ENCODE measurements around the gene SLC1A7. TPM values are rescaled to one million over a fixed set of nuclear protein-coding genes. Genes with fewer than 3 reads are reported as not detected.

The SLC1A7 gene
- total RNA-seq, 1 experiment from 2014 or later = not detected

GRCh38 chr1:53162621-53163020, 20.2 kb upstream of the SLC1A7 start:
- Histone ChIP-seq H3K27ac (ENCODE audit: low read depth, low read length) (no peak overlapping the region), H3K79me2 (ENCODE audit: insufficient read depth, low read length) (no peaks in the 10 kb centered on the region), H3K4me2 (ENCODE audit: low read length) (no peak overlapping the region), H3K9me3 (ENCODE audit: control insufficient read depth in 1 of 2, insufficient read depth in 1 of 2, low read depth in 1 of 2, low read length in 2 of 2) (no peaks in the 10 kb centered on the region), H3K27me3 (ENCODE audit: insufficient read depth, low read length) (no peaks in the 10 kb centered on the region), H3K36me3 (ENCODE audit: control insufficient read depth in 1 of 2, insufficient read depth in 2 of 2, low read length in 2 of 2) (no peaks in the 10 kb centered on the region), H4K20me1 (ENCODE audit: insufficient read depth) (no peaks in the 10 kb centered on the region), H2AFZ (ENCODE audit: low read depth, low read length, poor library complexity, severe bottlenecking) (no peak overlapping the region), H3K4me1 (ENCODE audit: control insufficient read depth in 1 of 2, insufficient read depth in 2 of 2, low read length in 2 of 2) (no peaks in the 10 kb centered on the region), H3K9me2 (ENCODE audit: insufficient read depth) (no peaks in the 10 kb centered on the region), H3K4me3 (replicated peaks in 1 of 2; ENCODE audit: low read depth in 1 of 2, low read length in 2 of 2) (no peak overlapping the region), H3K9ac (ENCODE audit: low read length) (no peak overlapping the region)
- TF ChIP-seq POLR2AphosphoS5 (IDR thresholded peaks at IDR 0.05; ENCODE audit: low read depth, low read length) = no peak
- BruUV-seq (replicated peaks) = no TSS peak
- POLR2A ChIA-PET = no interaction called here
- CTCF ChIA-PET = no interaction called here
- no peak for DNase-seq (ENCODE audit: low read depth, low spot score)
- RAD21 ChIA-PET (ENCODE audit: low non-redundant PET in 1 of 2, low total read pairs in 2 of 2, uncharacterized antibody in 2 of 2, unreplicated experiment in 2 of 2) = no interaction called here
- intact Hi-C loops (cut with micrococcal nuclease) = no loop called here
- no peak for ATAC-seq

- ChIA-PET POLR2A (no interaction called here), CTCF (no interaction called here), RAD21 (ENCODE audit: low non-redundant PET in 1 of 2, low total read pairs in 2 of 2, uncharacterized antibody in 2 of 2, unreplicated experiment in 2 of 2) (no interaction called here)
- DNase-seq (ENCODE audit: low read depth, low spot score) = no peak
- no peak for ATAC-seq
- no peak overlapping the region for H3K9ac ChIP-seq (ENCODE audit: low read length)
- H3K4me2 ChIP-seq (ENCODE audit: low read length) = no peak overlapping the region
- H3K9me3 ChIP-seq (ENCODE audit: control insufficient read depth in 1 of 2, insufficient read depth in 1 of 2, low read depth in 1 of 2, low read length in 2 of 2) = no peaks in the 10 kb centered on the region
- no peaks in the 10 kb centered on the region for H3K27me3 ChIP-seq (ENCODE audit: insufficient read depth, low read length)
- no peak overlapping the region for H3K27ac ChIP-seq (ENCODE audit: low read depth, low read length)
- H3K9me2 ChIP-seq (ENCODE audit: insufficient read depth) = no peaks in the 10 kb centered on the region
- no TSS peak for BruUV-seq (replicated peaks)
- no peaks in the 10 kb centered on the region for H3K36me3 ChIP-seq (ENCODE audit: control insufficient read depth in 1 of 2, insufficient read depth in 2 of 2, low read length in 2 of 2)
- no peaks in the 10 kb centered on the region for H3K4me1 ChIP-seq (ENCODE audit: control insufficient read depth in 1 of 2, insufficient read depth in 2 of 2, low read length in 2 of 2)
- H3K4me3 ChIP-seq (replicated peaks in 1 of 2; ENCODE audit: low read depth in 1 of 2, low read length in 2 of 2) = no peak overlapping the region
- H2AFZ ChIP-seq (ENCODE audit: low read depth, low read length, poor library complexity, severe bottlenecking) = no peak overlapping the region
- TF ChIP-seq ZBTB33 (IDR thresholded peaks at IDR 0.05; ENCODE audit: extremely low read depth, insufficient replicate concordance, low read length) (no peak), EZH2phosphoT487 (IDR thresholded peaks at IDR 0.05; ENCODE audit: borderline replicate concordance) (no peak), JUND (IDR thresholded peaks at IDR 0.05) (no peak), ZNF274 (IDR thresholded peaks at IDR 0.05; ENCODE audit: low read depth, low read length) (no peak), SP1 (IDR thresholded peaks at IDR 0.05; ENCODE audit: low read depth) (no peak), CBX3 (IDR thresholded peaks at IDR 0.05; ENCODE audit: low read depth) (no peak), CEBPB (IDR thresholded peaks at IDR 0.05; ENCODE audit: low read depth) (no peak), POLR2A (IDR thresholded peaks at IDR 0.05; ENCODE audit: borderline replicate concordance, extremely low read depth, insufficient read depth, insufficient read length) (no peak), ZFX (IDR thresholded peaks at IDR 0.05) (no peak), MAX (IDR thresholded peaks at IDR 0.05) (no peak), YY1 (IDR thresholded peaks at IDR 0.05; ENCODE audit: extremely low read depth, insufficient replicate concordance, low read depth, low read length) (no peak), CTCF (IDR thresholded peaks at IDR 0.05 in 2 of 3, conservative IDR thresholded peaks at IDR 0.05 in 1 of 3; ENCODE audit: borderline replicate concordance in 1 of 3, insufficient read depth in 1 of 3, low read depth in 2 of 3, low read length in 2 of 3) (no peak)
- intact Hi-C loops (cut with micrococcal nuclease) = no loop called here
- H3K79me2 ChIP-seq (ENCODE audit: insufficient read depth, low read length) = no peaks in the 10 kb centered on the region
- no peaks in the 10 kb centered on the region for H4K20me1 ChIP-seq (ENCODE audit: insufficient read depth)
Observed at GRCh38 chr1:53160924-53161378, 18.5 kb upstream of the SLC1A7 start.

Data from HCT116 (cell line).